ENCODE results near the gene CASTOR1.
"Not testable (repeated sequence)": the region's sequence is repeated elsewhere in the genome, so short reads cannot be mapped to it uniquely, and the experiment has no call there.

The CASTOR1 gene

DNA sequence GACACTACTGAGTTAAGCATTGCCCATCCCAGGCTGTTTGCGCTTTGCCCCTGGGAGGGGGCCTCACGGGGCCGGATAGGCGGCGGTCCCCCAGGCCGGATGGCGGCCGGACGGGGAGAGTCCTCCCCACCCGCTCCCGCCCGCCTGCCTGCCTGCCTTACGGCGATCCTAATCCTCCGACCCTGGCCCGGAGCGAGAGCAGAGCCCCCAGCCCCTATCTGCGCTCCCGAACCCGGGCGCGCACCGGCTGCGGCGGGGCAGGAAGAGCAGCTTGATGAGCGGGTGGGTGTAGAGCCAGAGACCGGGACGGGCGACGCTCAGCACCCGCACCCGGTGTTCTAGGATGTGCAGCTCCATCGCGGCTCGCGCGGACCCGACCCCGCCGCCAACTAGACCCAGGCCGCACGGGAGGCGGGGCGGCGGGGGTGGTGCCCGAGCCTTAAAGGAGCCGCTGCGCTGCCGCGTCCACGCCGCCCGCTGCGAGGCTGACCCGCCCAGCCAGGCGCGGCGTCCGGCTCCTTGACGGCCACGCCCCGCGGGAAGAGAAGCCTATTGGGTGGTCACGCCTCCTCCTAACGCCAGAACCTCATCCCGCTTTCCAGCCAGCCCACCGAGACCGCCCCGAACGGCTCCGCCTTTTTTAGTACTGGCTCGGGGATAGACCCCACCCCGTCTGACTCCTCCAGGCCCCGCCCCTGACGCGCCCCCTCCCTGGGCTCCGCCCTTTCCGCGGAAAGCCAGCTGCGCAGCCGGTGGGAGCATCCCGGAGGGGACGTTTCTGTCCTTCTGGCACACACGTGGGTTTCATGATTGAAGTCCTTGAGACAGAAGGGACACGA, at the start of gene CASTOR1:
Gene CASTOR1 (minus strand): TSS at position 365 of the 839 bp plus-strand sequence. CDS start 8 bp downstream, at position 357.
- DNase-seq (ENCODE audit: low spot score) = peak; percentile 96

DNA sequence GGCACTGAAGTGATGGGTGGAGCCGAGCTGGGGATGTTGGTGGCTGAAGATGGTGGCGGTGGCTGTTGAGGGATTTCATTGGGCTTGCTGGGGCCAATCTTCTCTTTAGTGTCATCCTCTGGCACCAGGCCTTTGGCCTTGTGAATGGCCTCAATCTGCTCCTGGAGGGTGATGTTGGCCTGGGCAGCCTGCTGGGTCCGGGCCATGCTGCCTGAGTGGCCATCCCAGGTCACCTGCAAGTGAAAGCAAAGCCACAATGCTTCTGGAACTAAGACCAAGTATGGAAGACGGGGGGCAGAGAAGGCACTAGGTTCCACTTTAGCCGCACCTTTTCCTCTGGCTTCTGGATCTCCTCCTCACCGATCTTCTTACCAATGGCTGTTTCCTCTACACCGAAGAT, 49.5 kb upstream of the CASTOR1 start:
- DNase-seq (ENCODE audit: low spot score) = no peak

DNA sequence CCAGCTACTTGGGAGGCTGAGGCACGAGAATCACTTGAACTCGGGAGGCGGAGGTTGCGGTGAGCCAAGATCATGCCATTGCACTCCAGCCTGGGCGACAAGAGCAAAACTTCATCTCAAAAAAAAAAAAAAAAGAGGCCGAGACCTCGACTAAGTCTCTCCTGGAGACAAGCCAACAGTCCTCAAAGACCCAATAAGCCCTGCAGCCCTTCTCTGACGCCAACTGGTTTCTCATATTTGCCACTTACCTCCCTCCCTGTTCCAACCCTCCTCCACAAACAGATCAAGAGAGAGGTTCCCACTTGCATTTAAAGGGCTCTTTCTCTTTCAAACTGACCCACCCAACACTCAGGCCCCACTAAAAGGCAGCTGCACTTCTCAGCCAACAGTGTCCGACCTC, 49.0 kb upstream of the CASTOR1 start:
- not testable (repeated sequence) for DNase-seq (ENCODE audit: low spot score)

DNA sequence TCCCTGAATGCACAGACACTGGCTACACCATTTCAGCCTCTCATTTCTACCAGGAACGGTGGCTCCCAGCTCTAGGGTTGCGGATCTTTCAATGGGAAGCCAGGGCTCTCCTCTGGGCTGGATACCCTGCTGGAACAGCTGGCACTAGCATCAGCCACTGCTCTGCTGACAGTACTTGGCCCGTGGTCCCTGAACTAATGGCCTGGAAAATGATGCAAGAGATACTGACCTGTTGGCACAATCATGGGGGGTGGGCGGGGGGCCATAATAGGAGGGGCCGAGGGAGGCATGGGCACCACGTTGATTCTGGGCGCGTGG, 48.1 kb upstream of the CASTOR1 start:
- no peak for DNase-seq (ENCODE audit: low spot score)

DNA sequence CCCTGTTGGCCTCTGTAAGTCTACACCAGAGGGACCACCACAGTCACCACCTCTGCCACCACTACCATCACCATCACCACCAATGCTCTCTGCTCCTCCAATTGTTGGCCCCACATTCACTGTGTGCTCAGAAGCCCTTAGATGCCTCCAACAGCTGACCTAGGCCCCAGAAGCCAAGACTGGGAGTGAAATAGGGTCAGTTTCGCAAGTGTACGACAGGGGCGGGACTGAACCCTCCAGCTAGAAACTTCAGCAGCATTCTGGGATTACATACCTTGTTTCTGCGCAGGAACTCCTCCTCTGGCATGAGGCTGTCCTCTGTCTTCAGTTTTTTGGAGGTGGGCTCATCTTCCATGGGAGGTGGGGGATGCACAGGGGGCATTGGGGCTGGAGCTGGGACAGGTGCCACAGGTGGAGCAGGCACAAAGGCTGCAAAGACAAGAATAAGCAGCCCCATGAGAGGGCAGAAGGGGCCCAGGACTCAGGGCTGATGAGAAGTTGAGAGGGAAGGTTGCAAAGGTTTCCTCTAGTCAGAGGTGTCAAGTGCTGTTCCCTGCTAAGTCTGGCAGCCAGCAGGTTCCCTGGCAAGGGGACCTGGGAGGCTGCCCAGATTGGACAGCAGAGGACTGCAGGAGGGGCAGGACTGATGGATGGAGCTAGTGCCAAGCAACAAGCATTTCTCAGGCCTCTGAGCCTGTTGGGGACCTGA, 47.6 kb upstream of the CASTOR1 start:
- DNase-seq (ENCODE audit: low spot score) = no peak

DNA sequence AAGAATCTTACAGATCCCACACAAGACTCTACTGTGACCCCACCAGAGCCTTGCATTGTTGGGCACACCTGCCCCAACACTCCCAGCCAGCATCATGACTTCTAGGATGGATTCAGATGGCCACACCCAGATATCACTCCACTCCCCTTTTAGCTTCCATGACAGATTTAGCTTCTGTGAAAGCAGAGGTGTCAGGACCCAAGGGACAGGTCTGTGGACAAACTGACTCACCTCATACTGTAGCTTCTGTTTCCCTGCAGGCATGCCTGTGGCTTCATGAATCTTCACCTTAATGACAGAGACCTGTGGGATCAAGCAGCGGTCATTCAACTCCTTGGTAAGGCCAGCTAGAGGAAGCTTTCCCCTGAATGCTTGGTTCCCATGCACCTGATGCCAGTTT, 45.9 kb upstream of the CASTOR1 start:
- DNase-seq (ENCODE audit: low spot score) = no peak

DNA sequence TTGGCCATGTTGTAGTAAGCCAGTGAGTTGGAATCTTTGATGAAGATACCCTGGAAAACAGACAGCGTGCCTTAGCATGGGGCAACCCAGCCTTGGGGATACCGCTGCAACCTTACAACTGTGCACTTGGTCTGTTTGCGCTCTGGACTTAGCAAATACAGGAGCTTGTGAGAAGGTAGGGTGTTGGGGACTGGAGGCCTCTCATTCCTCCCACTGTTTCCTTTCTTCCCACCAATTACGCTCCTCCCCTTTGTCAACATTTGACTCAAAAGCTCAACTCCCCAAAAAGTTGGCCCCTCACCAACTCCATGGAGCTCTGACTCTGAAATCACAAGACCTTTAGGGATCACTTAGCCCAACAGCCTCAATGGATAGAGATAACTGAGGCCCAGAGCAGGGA, 45.3 kb upstream of the CASTOR1 start:
- DNase-seq (ENCODE audit: low spot score) = no peak

DNA sequence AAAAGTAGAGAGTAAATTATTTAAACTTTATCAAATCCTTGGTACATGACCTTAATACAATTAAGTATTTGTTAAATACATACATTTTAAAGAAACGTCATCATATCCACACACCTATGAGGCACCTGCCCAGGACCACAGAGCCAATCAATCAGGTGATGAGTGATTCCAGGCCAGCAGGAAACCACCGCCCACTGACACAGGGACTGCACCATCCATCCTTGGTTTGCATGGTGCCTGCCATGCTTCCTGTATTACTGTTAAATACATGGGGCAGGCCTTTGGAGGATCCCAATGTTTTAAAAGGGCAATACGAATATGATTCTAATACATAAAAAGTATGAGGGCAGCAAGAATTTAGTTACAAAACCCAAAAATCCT, 44.4 kb upstream of the CASTOR1 start:
- no peak for DNase-seq (ENCODE audit: low spot score)

DNA sequence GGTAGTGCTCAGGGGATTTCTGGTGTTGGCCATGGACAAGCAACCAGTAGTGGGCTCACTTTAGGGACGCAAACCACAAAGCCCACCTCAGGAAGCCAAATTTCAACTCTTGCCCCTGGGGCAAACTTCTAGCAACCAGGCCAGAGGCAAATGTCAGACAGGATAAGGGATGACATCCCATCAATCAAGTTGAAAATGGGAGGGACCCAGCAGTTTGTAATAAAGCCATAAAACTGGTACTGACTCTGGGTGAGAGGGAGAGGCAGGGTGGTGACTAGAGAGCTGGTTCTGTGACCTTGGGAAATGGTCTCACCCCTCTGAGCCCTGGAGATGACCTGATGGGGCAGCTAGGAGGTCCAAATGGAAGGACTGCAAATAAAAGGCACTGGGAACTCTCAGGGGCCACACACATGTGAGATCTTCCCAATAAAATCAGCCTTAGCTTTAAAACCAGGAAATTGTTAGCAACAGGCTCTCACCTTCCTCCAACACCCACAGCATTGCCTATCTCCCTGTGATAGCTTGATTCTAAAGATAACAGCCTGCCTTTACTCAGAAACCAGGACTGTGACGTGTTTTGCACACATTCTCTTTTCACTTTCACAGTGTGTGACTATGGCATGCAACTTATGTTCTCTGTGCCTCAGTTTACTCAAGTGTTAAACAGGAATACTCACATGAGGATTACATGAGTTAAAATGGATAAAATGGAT, 43.8 kb upstream of the CASTOR1 start:
- no peak for DNase-seq (ENCODE audit: low spot score)

DNA sequence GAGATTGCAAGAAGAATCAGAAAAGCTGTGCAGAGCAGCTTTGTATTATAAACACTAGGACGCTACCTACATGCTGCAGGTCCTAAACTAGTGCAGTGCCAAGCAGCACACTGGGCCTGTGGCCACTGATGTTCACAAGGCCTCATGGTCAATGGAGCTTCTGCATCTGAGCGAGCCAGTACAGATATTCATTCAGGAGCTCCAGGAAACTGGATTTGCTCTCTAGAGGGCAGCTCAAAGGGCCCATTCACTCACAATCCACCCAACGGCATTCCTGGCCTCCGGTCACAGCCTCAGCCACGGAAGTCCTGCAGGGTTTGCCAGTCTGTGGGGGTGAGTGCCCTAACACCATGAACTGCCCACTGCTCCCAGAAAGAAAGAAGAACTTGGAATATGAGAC, 43.2 kb upstream of the CASTOR1 start:
- no peak for DNase-seq (ENCODE audit: low spot score)

DNA sequence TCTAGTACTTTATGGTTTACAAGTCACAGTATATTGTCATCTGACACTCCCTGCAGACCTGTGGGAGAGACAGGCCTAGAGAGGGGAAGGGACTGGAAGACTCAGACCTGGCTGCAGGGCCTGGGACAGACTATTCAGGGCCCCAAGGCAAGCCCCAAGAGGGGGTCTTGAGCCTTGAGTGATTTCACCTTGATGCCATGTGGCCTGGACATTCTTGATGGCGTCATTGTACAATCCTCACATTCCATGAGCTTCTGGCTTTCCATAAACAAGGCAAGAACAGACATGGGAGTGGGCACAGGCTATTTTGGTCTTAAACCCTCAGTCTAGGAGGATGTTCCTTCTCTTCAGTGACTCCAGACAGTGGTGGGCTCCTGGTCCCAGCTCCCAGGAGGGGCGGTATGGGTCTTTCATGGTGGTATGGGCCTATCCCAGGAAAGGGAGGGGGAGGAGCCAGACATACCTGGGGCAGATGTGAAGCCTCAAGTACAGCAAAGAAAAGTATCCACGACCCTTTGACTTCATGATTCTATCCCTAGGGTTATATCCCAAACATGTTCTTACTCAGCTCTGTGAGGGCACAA, 39.3 kb upstream of the CASTOR1 start:
- no peak for DNase-seq (ENCODE audit: low spot score)

DNA sequence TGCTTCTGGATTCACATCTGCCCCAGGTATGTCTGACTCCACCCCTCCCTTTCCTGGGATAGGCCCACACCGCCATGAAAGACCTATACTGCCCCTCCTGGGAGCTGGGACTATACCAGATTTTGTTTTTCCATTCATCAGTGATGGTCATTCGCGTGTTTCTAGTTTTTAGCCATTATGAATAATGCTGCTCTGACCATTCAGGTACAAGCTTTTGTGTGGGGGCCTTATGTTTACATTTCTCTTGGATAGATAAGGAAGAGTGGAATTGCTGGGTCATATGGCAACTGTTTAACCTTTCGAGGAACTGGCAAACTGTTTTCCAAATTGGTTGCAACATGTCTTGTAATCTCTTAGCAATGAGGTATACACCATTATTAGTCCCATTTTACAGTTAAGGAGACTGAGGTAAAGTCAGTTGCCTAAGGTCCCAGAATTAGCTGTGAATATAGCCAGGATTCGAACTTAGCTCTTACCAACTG, 38.6 kb upstream of the CASTOR1 start:
- DNase-seq (ENCODE audit: low spot score) = peak; percentile 64

DNA sequence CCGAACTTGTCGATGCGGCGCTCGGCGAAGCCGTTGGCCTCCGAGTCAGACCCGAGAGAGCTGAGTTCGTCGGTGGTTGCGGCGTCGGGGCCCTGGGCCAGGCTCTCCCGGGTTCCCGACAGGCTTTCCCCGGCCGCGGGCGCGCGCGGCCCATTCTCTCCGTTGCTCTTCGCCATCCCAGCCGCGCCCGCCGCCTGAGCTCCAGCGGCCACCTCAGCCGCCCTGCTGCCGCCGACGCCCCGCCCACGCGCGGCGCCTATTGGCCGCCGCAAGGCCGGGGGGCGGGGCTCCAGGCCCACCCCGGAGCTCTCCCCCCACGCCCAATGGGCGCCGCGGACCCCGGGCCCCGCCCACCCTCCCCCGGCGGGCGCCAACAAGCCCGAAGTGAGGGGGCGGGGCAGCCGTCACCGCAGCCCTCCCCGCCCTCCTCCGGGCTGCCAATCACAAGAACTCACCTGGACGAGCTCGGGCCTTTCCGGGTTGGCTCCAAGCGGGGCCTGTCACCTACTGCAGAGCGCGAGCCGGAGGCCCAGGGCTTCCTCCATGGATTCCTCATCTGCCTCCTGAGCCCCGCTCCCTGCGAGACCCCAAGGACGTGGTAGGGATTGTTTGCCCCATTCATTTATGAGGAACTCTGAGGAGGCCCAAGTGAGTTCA, 37.5 kb upstream of the CASTOR1 start, which contains the start of gene TBC1D10A:
Gene TBC1D10A (minus strand): TSS at position 236 of the 657 bp plus-strand sequence. CDS start 60 bp downstream, at position 176.
- peak; percentile 94 for DNase-seq (ENCODE audit: low spot score)

DNA sequence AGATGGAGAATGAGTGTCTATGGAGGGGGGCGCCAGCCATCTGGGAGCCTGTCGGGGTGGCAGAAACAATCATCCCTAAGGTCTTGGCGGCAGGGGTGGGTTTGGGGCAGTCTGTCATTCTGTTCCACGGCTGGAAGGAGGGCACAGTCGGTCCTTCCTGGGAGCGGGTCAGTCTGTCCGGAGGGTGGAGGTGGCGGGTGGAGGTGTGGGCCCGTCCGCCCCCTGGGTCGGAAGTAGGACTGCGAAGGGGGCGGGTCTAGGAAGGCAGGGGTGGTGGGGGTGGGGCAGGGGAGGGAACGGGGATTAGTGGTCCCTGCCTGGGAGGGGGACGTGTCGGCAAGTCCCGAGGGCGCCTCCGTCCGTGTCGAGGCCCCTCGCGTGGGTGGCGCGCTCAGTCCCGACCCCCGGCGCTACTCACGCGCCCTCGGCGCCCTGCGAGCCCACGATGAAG, 37.0 kb upstream of the CASTOR1 start:
- peak; percentile 9 for DNase-seq (ENCODE audit: low spot score)

DNA sequence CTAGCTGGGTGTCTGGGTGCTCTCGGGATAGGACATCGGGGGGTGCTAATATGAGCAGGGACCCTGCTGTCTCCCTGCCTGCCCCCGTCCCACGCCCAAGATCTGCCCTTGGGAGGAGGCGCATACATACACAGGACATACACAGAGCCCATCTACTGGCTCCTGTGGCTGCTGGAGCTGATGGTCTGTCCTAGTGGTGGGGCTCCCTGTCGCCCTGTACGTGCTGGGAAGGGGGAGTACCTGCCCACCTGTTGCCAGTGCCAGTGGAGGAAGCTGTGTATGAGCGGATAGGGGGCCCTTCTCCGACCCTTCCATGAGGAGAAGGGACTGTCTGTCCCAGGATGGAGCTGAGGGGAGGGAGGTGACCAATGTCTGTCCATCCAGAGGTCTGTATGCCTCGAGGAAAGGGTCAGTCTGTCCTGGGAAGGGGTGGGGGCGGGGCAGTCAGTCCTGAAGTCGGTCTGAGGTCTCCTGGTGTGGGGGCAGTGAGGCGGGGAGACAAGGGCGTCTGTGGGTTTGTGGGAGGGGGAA, 36.5 kb upstream of the CASTOR1 start:
- DNase-seq (ENCODE audit: low spot score) = no peak

DNA sequence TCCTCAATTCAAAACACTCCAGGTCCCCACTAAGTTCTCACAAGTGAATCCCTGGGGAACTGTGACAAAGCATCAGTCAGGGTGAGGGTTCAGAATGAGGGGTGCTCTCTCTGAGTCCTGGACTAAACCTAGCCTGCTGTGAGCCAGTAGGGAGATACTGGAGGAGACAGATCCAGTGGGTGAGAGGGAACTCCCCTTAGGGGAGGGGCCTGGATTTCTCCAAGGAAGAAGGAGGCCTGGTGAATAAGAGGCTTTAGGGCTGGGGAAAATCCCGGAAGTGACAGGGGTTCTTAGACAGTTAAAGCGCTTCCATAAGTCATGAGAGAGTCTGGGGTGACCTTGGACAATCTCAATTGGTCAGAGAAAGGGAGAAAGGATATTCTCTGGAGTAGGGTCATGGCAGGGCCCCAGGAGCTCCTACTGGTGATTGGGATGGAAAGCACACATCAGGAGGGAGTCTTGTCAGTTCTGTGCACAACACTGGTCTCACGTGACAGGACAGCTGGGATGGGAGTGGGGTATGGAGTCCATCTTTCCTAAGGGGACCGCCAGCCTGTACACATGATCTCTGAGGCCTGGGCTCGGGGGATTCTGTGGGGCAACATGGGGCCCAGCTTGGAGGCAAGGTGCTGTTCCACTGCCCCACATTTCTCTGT, 35.9 kb upstream of the CASTOR1 start:
- peak; percentile 14 for DNase-seq (ENCODE audit: low spot score)

DNA sequence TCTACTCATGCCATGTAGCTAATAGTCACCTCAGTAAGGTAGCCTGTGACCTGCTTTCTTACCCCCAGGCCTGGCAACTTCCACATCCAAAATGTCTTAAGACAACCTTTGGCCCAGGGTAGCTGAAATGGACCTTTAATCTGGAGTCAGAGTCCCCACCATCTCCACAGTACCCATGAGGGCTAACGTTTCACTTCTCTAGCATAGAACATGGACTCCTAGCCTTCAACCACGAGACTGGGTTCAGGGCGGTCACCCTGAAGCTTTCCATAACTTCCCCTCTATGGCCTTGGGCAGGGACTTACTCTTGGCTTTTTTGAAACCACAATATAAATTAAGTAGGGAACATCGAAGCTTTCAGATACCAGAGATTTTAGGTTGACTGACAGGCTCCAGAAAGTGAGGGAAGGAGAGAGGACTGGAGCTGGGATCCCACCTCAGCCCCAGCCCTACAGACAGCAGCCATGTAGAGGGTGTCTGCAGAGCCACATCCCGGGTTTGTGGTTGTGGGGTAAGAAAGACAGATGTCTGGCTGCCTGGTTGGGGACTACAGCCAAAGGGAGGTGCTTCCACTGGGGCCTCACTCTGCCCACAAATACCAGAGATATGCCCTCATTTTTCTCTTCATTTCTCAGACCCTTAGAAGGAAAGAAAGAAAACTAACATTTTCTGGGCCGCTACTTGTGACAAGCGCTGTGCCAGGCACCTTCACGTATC, 34.9 kb upstream of the CASTOR1 start:
- no peak for DNase-seq (ENCODE audit: low spot score)

DNA sequence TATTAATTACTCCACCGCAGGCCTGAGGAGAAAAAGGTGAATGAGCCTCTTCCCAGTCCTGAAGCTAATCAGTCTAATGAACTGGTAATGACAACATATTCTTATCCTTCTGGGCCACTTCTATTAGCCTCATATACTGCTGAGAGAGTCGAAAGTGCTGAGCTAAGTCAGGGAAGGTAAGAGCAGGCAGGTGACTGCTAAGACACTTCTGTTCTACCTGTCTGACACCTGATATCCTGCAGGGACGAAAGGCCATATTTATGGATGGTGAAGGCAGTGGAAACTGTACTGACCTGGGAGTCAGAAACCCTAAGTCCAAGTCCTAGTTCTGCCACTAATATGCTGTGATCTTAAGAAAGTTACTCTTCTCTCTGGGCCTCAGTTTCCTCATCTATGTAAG, 33.9 kb upstream of the CASTOR1 start:
- DNase-seq (ENCODE audit: low spot score) = no peak

DNA sequence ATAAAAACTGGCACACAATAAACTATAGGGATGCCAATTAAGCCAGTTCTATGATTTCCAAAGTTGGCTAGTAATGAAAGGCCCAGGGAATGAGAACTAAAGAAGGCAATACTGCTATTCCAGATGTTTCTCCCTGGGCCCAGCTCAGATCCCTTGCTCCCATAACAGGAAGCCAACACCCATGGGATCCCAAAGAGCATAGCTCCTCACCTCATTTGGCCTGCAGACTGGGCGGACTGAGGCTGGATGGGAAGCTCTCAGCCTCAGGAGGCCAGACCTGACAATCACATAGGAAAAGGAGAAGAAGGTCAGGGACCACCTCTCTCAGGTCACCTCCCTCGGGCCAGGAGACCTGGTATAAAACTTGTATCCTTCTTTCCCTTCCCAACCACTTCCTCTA, 32.2 kb upstream of the CASTOR1 start:
- DNase-seq (ENCODE audit: low spot score) = no peak

DNA sequence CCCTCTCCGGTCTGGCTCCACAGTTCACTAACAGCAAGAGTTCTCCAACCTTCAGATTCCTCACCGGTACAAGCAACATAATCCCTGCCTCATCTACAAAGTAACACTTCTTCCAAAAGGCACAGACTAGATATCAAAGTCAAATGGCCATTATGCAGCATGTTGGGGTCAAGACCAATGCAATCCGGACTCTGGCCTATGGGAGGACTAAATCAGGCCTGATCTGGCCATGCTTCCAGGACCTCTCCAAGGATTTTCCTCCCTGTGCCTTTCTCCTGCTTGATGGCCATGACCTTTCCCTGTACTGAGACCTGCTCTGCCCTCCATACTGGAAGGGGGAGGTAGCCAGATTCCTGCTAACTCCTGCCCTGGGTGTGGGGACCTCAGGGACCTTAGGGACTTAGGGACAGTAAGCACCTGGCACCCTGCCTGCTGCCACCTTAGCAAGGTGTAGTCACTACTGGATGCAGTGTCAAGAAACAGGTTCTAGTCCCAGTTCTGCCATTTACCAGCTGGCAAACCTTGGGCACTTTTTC, 30.8 kb upstream of the CASTOR1 start:
- DNase-seq (ENCODE audit: low spot score) = no peak
